PC-3 (cell line): ENCODE data around the gene FAM83E. TPM values are rescaled to one million over a fixed set of nuclear protein-coding genes. Genes with fewer than 3 reads are reported as not detected.

Experiments used
- ATAC-seq: fragments of 200-7000 bp; cut with Tn5 transposase; 2 replicates; pipeline ENCODE4 v1.9.1; 2020; ENCODE audit warnings: mild to moderate bottlenecking, moderate library complexity
- BruUV-seq: library from RNA; stranded (reverse); fragments of 400-500 nt; replicated peaks from 2 replicates; lab custom pipeline; 2021; lab: Mats Ljungman, UMichigan
- CTCF ChIA-PET: fragments of 300-600 bp; sonication (Branson Sonifier 250); formaldehyde crosslinking; loops from one replicate; lab custom pipeline; 2022; ENCODE audit warnings: antibody characterized with exemption; lab: Charles Lee
- POLR2A ChIA-PET: fragments of 300-600 bp; sonication (Branson Sonifier 250); formaldehyde crosslinking; loops from one replicate; lab custom pipeline; 2022; ENCODE audit warnings: antibody characterized with exemption; ENCODE audit not compliant: unreplicated experiment; lab: Charles Lee
- DNase-seq: peaks from one replicate; pipeline ENCODE4 v3.0.0-alpha.2; 2015
- H2AFZ ChIP-seq: fragments of 300-600 bp; sonication (generic); 2 replicates; pipeline ENCODE4 v1.6.0; 2016; ENCODE audit warnings: antibody characterized with exemption, low read length
- H3F3A ChIP-seq: fragments of 300-600 bp; sonication (generic); one replicate; pipeline ENCODE4 v1.6.0; 2017; ENCODE audit warnings: antibody characterized with exemption, low read length, control low read depth, mild to moderate bottlenecking; ENCODE audit not compliant: unreplicated experiment
- H3K27ac ChIP-seq: fragments of 300-600 bp; sonication (generic); 2 replicates; pipeline ENCODE4 v1.5.1; 2016; ENCODE audit warnings: mild to moderate bottlenecking, low read length
- H3K27me3 ChIP-seq: fragments of 300-600 bp; sonication (generic); 2 replicates; pipeline ENCODE4 v1.6.1; 2016; ENCODE audit warnings: low read length, mixed read lengths
- H3K36me3 ChIP-seq: fragments of 300-600 bp; sonication (generic); 2 replicates; pipeline ENCODE4 v1.6.1; 2016; ENCODE audit warnings: low read depth, mixed run types, low read length, mixed read lengths
- H3K4me1 ChIP-seq: fragments of 300-600 bp; sonication (generic); 2 replicates; pipeline ENCODE4 v1.5.1; 2016; ENCODE audit warnings: low read length; ENCODE audit not compliant: insufficient read depth
- H3K4me2 ChIP-seq: fragments of 300-600 bp; sonication (generic); 2 replicates; pipeline ENCODE4 v1.6.0; 2016; ENCODE audit warnings: low read length
- H3K4me3 ChIP-seq: fragments of 300-600 bp; sonication (generic); 2 replicates; pipeline ENCODE4 v1.5.1; 2016; ENCODE audit warnings: mild to moderate bottlenecking, low read length, mixed read lengths
- H3K79me2 ChIP-seq: fragments of 300-600 bp; sonication (generic); 2 replicates; pipeline ENCODE4 v1.6.1; 2017; ENCODE audit warnings: low read length, mixed read lengths
- H3K9ac ChIP-seq: fragments of 300-600 bp; sonication (generic); 2 replicates; pipeline ENCODE4 v1.6.0; 2016; ENCODE audit warnings: mild to moderate bottlenecking, low read length
- H3K9me2 ChIP-seq: fragments of 300-600 bp; sonication (generic); replicated peaks from 2 replicates; pipeline ENCODE4 v1.6.1; 2016; ENCODE audit warnings: mixed run types, low read length, mixed read lengths
- H3K9me3 ChIP-seq: fragments of 300-600 bp; sonication (generic); 2 replicates; pipeline ENCODE4 v1.6.1; 2016; ENCODE audit warnings: low read length, mixed read lengths
- H4K20me1 ChIP-seq: fragments of 300-600 bp; sonication (generic); 2 replicates; pipeline ENCODE4 v1.6.1; 2016; ENCODE audit warnings: low read length, mixed read lengths
- CTCF ChIP-seq: fragments of 300-600 bp; sonication (generic); conservative IDR thresholded peaks from 2 replicates; pipeline ENCODE4 v1.5.1; 2017; ENCODE audit warnings: antibody characterized with exemption, low read depth, mild to moderate bottlenecking, low read length
- EZH2 ChIP-seq: fragments of 300-600 bp; sonication (generic); IDR thresholded peaks from one replicate; pipeline ENCODE4 v1.6.1; 2017; ENCODE audit warnings: antibody characterized with exemption, mild to moderate bottlenecking, low read length; ENCODE audit not compliant: unreplicated experiment
- EZH2phosphoT487 ChIP-seq: fragments of 300-600 bp; sonication (generic); IDR thresholded peaks from 2 replicates; pipeline ENCODE4 v1.6.1; 2018; ENCODE audit warnings: mild to moderate bottlenecking, antibody characterized with exemption, low read length, borderline replicate concordance
- intact Hi-C: fragments of 100-400 bp; cut with micrococcal nuclease; formaldehyde crosslinking; loops from 2 replicates; pipeline ENCODE4 v1.9.0; 2023
- total RNA-seq: library from RNA; depleted of rRNA; stranded (reverse); fragments of >200 nt; gene quantifications from 2 replicates; pipeline ENCODE4 v1.2.3, GENCODE V29; 2014

Gene FAM83E
- total RNA-seq, 1 experiment from 2014 or later = 4.6 TPM

DNA sequence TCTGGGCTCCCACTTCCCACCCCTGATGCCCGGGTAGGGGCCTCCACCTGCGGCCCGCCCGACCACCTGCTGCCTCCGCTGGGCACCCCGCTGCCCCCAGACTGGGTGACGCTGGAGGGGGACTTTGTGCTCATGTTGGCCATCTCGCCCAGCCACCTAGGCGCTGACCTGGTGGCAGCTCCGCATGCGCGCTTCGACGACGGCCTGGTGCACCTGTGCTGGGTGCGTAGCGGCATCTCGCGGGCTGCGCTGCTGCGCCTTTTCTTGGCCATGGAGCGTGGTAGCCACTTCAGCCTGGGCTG, 14.4 kb upstream of the FAM83E start:
- POLR2A ChIA-PET = no interaction called here
- no peak overlapping the region for H3K4me2 ChIP-seq
- intact Hi-C loops = no loop called here

DNA sequence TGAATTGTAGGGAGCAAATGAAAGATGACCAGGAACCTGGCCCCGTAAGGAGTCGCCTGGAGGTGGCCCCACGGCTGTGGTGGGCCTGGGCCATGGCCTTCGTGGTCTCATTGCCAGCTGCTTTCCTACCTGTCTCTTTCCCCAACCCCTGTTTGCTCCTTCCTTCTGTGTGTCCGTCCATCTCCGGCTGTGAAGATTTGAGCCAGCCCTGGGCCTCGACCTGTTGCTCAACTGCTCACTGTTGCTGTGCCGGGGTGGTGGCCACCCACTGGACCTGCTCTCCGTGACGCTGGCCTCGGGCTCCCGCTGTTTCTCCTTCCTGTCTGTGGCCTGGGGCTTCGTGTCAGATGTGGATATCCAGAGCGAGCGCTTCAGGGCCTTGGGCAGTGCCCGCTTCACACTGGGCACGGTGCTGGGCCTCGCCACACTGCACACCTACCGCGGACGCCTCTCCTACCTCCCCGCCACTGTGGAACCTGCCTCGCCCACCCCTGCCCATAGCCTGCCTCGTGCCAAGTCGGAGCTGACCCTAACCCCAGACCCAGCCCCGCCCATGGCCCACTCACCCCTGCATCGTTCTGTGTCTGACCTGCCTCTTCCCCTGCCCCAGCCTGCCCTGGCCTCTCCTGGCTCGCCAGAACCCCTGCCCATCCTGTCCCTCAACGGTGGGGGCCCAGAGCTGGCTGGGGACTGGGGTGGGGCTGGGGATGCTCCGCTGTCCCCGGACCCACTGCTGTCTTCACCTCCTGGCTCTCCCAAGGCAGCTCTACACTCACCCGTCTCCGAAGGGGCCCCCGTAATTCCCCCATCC, 13.8 kb upstream of the FAM83E start:
- Histone ChIP-seq H2AFZ (no peak overlapping the region), H3K79me2 (no peaks in the 10 kb centered on the region), H3F3A (no peaks in the 10 kb centered on the region), H3K9me3 (no peaks in the 10 kb centered on the region), H3K9ac (no peak overlapping the region), H3K27me3 (no peaks in the 10 kb centered on the region), H4K20me1 (no peaks in the 10 kb centered on the region), H3K4me3 (no peak overlapping the region), H3K27ac (no peak overlapping the region), H3K4me1 (no peaks in the 10 kb centered on the region; the same call in 1 of the 2 replicates), H3K36me3 (no peaks in the 10 kb centered on the region), H3K9me2 (no peaks in the 10 kb centered on the region), H3K4me2 (no peak overlapping the region)
- intact Hi-C loops = no loop called here
- DNase-seq (no peak), ATAC-seq (no peak)
- ChIA-PET POLR2A (no interaction called here), CTCF (no interaction called here)
- TF ChIP-seq CTCF (no peak), EZH2phosphoT487 (no peak), EZH2 (no peak)
- BruUV-seq = no TSS peak

More for the DNA sequence above, 14.4 kb upstream of the FAM83E start:
- TF ChIP-seq EZH2 (no peak), CTCF (no peak), EZH2phosphoT487 (no peak)
- Histone ChIP-seq H3K4me3 (no peak overlapping the region), H3K9ac (no peak overlapping the region), H3K27me3 (no peaks in the 10 kb centered on the region), H3K36me3 (no peaks in the 10 kb centered on the region), H3F3A (no peaks in the 10 kb centered on the region), H4K20me1 (no peaks in the 10 kb centered on the region), H3K27ac (no peak overlapping the region), H2AFZ (no peak overlapping the region), H3K4me1 (peaks cover 5% of the 10 kb centered on the region), H3K9me3 (no peaks in the 10 kb centered on the region), H3K9me2 (no peaks in the 10 kb centered on the region), H3K79me2 (no peaks in the 10 kb centered on the region)
- CTCF ChIA-PET = no interaction called here
- DNase-seq (no peak), ATAC-seq (no peak)
- BruUV-seq = no TSS peak

GRCh38 chr19:48627865-48628314, 13.0 kb upstream of the FAM83E start:
- Histone ChIP-seq H3K79me2 (no peaks in the 10 kb centered on the region), H3K36me3 (no peaks in the 10 kb centered on the region), H3K4me3 (no peak overlapping the region), H3K4me2 (no peak overlapping the region), H4K20me1 (no peaks in the 10 kb centered on the region), H3K9me3 (no peaks in the 10 kb centered on the region), H3K27me3 (no peaks in the 10 kb centered on the region), H3K9me2 (no peaks in the 10 kb centered on the region), H2AFZ (no peak overlapping the region), H3K27ac (no peak overlapping the region), H3K9ac (no peak overlapping the region), H3F3A (no peaks in the 10 kb centered on the region), H3K4me1 (no peaks in the 10 kb centered on the region)
- ChIA-PET POLR2A (no interaction called here), CTCF (no interaction called here)
- TF ChIP-seq EZH2 = no peak
- TF ChIP-seq EZH2phosphoT487 = no peak
- TF ChIP-seq CTCF = no peak
- no peak for ATAC-seq
- BruUV-seq = no TSS peak
- DNase-seq = no peak
- intact Hi-C loops = no loop called here
